HG03097 (cell line): Measurements from ENCODE around the gene PNMA8C.
"Not testable (repeated sequence)": the region's sequence is repeated elsewhere in the genome, so short reads cannot be mapped to it uniquely, and the experiment has no call there.

Experiments used
- ATAC-seq: cut with Tn5 transposase; IDR thresholded peaks from one replicate; pipeline ENCODE4 v1.9.1; 2021; ENCODE audit not compliant: unreplicated experiment, low FRiP score

The PNMA8C gene

GRCh38 chr19:46448601-46449000 lies 19.9 kb upstream of the PNMA8C start:
- no peak for ATAC-seq

GRCh38 chr19:46447824-46448223 lies 19.1 kb upstream of the PNMA8C start:
- no peak for ATAC-seq

DNA sequence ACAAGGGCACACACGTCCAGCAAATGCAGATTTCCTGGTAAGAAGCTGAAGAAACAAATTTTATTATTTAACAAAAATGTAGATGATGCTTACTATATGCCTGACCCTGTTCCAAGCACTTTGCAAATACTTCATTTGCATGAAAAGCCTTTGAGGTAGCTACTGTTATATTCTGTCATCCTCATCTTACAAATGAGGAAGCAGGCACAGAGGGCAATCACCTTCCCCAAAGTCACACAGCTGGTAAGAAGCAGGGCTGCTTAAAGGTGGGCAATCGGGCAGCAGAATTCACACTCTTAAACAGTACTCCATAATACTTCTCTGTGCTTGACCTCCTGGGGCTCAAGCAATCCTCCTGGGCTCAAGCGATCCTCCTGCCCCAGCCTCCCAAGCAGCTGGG lies 18.3 kb upstream of the PNMA8C start:
- no peak for ATAC-seq

DNA sequence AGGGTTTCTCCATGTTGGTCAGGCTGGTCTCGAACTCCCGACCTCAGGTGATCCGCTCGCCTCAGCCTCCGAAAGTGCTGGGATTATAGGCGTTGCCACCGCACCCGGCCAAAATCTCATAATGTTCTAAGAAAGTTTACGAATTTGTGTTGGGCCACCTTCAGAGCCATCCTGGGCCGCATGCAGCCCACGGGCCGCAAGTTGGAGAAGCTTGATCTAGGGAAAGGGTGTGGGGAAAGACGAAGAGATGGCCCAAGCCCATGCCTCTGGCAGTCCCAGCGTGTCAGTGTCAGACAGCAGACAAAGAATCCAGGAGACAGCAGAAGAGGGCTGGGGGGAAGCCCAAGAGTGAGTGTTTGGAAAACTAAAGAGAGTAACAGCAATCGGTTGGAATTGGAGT lies 17.3 kb upstream of the PNMA8C start:
- ATAC-seq = no peak

GRCh38 chr19:46442808-46443450 lies 14.2 kb upstream of the PNMA8C start:
- no peak for ATAC-seq

GRCh38 chr19:46441866-46442265 lies 13.1 kb upstream of the PNMA8C start:
- ATAC-seq = no peak

DNA sequence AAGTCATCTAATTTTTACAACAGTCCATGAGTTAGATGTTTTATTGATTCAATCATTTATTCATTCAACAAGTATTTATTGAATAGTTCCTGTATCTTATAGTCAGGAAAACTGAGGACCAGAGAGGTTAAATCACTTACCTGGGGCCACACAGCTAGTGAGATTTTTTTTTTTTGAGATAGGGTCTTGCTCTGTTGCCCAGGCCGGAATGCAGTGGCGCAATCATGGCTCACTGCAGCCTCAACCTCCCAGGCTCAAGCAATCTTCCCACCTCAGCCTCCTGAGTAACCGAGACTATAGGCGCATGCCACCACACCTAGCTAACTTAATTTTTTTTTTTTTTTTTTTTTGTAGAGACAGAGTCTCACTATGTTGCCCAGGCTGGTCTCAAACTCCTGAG lies 7.0 kb upstream of the PNMA8C start:
- not testable (repeated sequence) for ATAC-seq

- ATAC-seq = no peak
Observed at GRCh38 chr19:46435009-46435408, 6.3 kb upstream of the PNMA8C start.

- not testable (repeated sequence) for ATAC-seq
Observed at GRCh38 chr19:46433470-46433869, 4.7 kb upstream of the PNMA8C start.

DNA sequence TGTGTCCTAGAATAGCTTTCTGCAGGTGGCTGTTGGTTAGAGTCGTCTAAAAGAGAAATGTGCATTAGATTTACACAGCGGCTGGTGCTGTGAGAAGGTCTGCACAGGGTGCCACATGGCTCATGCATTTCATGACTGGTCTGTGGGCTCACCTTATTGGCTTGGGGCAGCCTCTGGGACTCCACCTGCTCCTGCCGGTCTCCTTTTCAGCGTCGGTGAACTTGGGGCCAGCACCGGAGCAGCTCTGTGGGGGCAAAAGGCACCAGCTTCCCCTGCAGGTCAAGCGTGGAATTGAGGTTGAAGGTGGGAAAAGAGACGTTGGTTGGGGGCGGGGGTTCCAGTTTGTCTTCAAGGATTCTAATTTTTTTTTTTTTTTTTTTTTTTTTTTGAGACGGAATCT lies 3.1 kb upstream of the PNMA8C start:
- no peak for ATAC-seq

- ATAC-seq = no peak
Observed at GRCh38 chr19:46429999-46430398, 1.3 kb upstream of the PNMA8C start.

DNA sequence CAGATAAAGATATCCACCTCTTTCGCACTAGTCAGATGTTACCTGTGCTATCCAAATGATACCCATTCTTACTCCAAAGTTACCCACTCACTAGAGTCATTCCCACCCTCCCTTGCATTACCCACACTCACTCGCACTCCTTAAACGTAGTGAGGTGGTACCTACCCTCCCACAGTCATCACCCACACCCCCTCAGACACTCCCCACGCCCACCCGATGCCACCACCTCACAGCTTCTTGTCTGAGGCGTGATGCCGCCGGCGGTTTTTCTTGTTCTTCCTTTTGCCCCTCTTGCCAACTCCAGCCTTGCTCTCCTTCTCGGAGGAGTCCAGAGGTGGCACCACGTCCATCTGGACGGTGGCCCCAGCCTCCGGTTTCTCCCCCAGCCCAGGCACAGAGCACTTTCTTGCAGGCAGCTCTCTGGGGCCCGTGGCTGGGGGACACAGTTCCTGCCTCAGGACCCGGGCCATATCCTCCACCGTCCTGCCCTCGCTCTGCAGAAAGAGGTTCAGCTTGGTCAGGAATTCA lies 1.2 kb downstream of the PNMA8C start:
- no peak for ATAC-seq

- ATAC-seq = no peak
Observed at GRCh38 chr19:46426506-46427162, 2.1 kb downstream of the PNMA8C start.

DNA sequence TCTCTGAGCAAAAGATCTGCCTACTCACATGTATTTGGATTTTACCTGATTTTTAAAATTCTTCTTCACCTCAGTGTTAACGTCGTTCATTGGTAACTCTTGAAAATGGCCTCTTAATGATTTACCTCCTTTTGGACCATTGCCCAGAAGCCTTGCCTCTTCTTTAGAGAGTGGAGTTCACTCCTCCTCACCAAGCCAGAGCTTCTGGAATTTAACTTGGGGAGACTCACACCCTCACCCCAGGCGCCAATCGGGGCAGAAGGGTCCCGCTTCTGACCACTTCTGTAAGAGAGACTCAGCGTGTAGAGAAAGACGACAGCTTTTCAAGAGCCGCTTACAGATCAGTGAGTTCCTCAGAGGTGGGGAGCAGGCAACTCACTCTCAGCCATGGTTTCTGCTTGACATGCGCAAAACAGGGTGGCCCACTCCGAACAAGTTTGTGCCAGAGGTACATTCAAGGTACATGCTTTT lies 2.7 kb downstream of the PNMA8C start:
- no peak for ATAC-seq

- ATAC-seq = no peak
Observed at GRCh38 chr19:46423188-46423587, 5.5 kb downstream of the PNMA8C start.

GRCh38 chr19:46422344-46422743 lies 6.4 kb downstream of the PNMA8C start:
- ATAC-seq = no peak

GRCh38 chr19:46420056-46420455 lies 8.7 kb downstream of the PNMA8C start:
- ATAC-seq = no peak

DNA sequence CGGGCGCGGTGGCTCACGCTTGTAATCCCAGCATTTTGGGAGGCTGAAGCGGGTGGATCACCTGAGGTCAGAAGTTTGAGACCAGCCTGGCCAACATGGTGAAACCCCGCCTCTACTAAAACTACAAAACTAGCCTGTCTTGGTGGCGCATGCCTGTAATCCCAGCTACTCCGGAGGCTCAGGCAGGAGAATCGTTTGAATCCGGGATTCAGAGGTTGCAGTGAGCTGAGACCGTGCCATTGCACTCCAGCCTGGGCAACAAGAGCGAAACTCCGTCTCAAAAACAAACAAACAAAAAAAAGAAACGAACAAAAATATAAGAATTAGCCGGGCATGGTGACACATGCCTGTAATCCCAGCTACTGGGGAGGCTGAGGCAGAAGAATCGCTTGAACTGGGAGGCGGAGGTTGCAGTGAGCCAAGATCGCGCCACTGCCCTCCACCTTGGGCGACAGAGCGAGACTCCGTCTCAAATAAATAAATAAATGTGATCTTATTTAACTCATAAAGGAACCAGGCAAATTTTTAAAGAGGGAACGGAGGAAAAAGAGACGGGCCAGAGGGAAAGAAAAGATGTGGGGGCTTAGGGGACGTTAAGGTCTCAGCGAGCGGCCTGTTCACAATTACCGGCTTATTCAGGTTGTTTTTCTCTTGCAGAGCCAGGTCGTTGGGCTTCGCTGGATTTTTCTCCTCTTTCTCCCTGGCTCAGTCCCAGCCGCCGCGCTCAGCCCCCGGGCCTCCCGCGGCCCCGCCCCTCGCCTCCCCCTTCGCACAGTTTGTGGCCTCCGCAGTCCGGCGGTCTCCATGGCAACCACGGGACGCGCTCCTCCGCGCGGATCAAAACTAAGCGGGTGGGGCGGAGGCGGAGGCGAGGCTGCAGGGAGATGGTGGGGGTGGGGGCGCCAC lies 12.7 kb downstream of the PNMA8C start:
- ATAC-seq = not testable (repeated sequence)

DNA sequence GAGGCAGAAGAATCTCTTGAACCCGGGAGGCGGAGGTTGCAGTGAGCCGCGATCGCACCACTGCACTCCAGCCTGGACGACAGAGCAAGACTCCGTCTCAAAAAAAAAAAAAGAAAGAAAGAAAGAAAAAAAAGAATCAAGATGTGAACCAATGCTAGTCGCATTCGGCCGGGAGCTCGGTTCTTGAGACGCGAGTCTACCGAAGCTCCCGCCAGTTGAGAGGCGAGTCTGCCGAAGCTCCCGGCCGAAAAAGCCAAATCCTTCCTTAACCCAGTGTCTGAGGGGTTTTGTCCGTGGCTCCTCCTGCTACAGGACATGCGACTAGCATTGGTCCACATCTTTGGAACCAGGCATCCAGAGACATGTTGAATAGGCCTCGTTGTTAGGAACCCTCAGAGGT lies 13.8 kb downstream of the PNMA8C start:
- ATAC-seq = not testable (repeated sequence)

DNA sequence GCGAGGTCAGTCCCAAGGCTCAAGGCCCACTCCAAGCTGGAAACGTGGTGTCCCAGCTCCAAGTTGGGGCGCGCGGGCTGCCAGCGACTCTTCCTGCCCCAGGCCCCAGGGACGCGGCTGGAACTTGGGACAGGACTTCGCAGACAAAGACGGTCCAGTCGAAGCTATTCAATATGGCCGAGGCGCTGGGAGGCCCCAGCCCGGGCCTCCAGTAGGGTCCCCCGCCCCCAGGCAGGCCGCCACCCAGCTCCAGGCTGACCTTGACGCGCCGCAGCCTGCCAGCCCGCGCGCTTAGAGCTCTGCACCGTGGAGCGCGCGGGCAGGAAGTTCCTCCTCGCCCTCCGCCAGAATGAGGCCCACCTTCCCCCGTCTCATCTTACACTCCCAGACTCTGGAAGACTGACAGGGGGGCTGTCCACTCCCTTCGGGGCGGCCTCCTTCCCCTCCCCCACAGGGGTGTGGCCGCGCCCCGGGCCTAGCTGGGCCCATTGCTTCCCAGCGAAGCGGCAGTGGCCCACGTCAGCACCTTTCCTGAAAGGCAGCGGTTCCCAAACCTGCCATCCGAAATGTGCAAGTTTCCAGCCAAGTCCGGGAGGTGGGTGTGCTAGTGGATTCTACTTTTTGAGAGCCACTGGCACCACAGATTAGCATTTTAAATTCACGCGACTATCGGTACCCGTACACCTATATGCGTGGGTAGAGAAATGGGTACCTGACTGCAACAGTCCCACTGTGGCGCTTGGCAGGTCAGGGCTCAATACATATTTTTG lies 15.3 kb downstream of the PNMA8C start, which contains the start of gene CCDC8:
Gene CCDC8 (minus strand): TSS at position 303 of the 770 bp plus-strand sequence. CDS start 754 bp downstream, outside the sequence.
- ATAC-seq = no peak
